Body of pancreas (tissue), 4 donors: ENCODE data around the gene SYCE3. TPM values are rescaled to one million over a fixed set of nuclear protein-coding genes. Genes with fewer than 3 reads are reported as not detected.

Experiments used
- ATAC-seq: fragments of 150-250 bp; one replicate; pipeline ENCODE4 v1.9.1; 2016
- DNase-seq, 4 donors: peaks; one replicate each; pipeline ENCODE4 v3.0.0-alpha.2; 2019
- H3K27ac ChIP-seq, 4 donors: fragments of 200-600 bp; sonication (generic); 1 replicate in 3 of 4; 2 replicates in 1 of 4; pipeline versions ENCODE4 v1.5.1 to v1.6.1; 2016 to 2019; ENCODE audit warnings: mild to moderate bottlenecking in 1 of 4, mixed read lengths in 1 of 4, moderate library complexity in 1 of 4
- H3K27me3 ChIP-seq, 2 donors: fragments of 200-600 bp; sonication (generic); one replicate each; pipeline ENCODE4 v1.6.0; 2016; ENCODE audit warnings: mild to moderate bottlenecking in 1 of 2
- H3K36me3 ChIP-seq, 2 donors: fragments of 200-600 bp; sonication (generic); replicated peaks in 1 of 2; 2 replicates each; pipeline ENCODE4 v1.5.1; 2016; ENCODE audit warnings: low read depth in 2 of 2; ENCODE audit not compliant: insufficient read depth in 1 of 2
- H3K4me1 ChIP-seq: fragments of 200-600 bp; sonication (generic); one replicate; pipeline ENCODE4 v1.6.0; 2016
- H3K4me3 ChIP-seq, 2 donors: fragments of 200-600 bp; sonication (generic); 1 replicate in 1 of 2; 2 replicates in 1 of 2; pipeline ENCODE4 v1.5.1; 2016 to 2019
- H3K9me3 ChIP-seq, 3 donors: fragments of 200-600 bp; sonication (generic); 1 replicate in 2 of 3; 2 replicates in 1 of 3; pipeline ENCODE4 v1.5.1; 2016
- POLR2A ChIP-seq, 3 donors: fragments of 450-650 bp; IDR thresholded peaks; one replicate each; pipeline ENCODE4 v1.6.1; 2016; ENCODE audit warnings: antibody characterized with exemption in 3 of 3, mild to moderate bottlenecking in 2 of 3
- WGBS, 2 donors: methylation state at CpG; one replicate each; pipeline ENCODE4 v1.1.5; 2017; 5-methylcytosine and 5-hydroxymethylcytosine counted together
- intact Hi-C: fragments of 100-400 bp; cut with DNase I; formaldehyde crosslinking; loops from one replicate; pipeline ENCODE4 v1.15.1; 2023
- total RNA-seq, 2 donors: library from RNA; depleted of rRNA; stranded (reverse); fragments of >200 nt; gene quantifications; one replicate each; pipeline ENCODE4 v1.1.0, GENCODE V29; 2016
- TF ChIP-seq, protein P1 (sequence below), 7 experiments: fragments of 450-650 bp in 4 of 7; fragments of 200-600 bp in 3 of 7; sonication (generic) in 3 of 7; IDR thresholded peaks; one replicate each; pipeline ENCODE4 v1.5.1; 2016 to 2019; ENCODE audit warnings: antibody characterized with exemption in 7 of 7

Gene SYCE3
- total RNA-seq, 2 donors from 2014 or later = not detected

GRCh38 chr22:50529897-50530579, 32.7 kb downstream of the SYCE3 start, which contains the start of gene TYMP:
TSS of gene TYMP (minus strand) at chr22:50530012. CDS start at chr22:50529709, 303 bp downstream.
- H3K4me1 ChIP-seq = peaks cover 56% of the 10 kb centered on the region
- WGBS, 2 donors = 3% methylated on average over 74 of the region's 92 CpGs; no CpG with 5 or more reads in 1 of the 2 donors

DNA sequence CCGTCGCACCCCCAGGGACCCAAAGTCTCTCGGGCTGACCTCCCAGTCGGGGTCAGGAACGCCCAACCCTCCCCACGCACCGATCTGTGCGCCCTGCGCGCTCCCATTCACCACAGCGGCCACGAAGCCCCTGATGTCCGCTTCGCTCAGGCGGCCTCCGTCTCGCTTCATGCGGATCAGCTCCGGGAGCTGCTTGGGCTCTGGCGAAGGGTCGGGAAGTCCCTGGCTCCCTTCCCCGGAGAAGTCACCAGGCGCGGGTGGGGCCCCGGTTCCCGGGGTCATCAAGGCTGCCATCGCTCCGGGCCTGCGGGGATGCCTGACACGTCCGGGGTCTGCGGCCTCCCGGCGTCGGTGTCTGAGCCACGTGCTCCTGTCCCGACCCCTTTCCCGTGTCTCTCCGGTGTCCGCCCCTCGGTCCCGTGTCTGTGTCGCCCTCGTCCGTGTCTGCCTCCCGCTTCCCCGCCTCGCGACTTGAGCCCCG, 33.3 kb downstream of the SYCE3 start:
- H3K9me3 ChIP-seq = no peaks in the 10 kb centered on the region
- peaks cover 61% of the 10 kb centered on the region for H3K4me1 ChIP-seq
- DNase-seq (no peak), ATAC-seq (no peak)
- no peak overlapping the region for H3K4me3 ChIP-seq
- H3K36me3 ChIP-seq = no peaks in the 10 kb centered on the region
- TF ChIP-seq, protein P1, sequence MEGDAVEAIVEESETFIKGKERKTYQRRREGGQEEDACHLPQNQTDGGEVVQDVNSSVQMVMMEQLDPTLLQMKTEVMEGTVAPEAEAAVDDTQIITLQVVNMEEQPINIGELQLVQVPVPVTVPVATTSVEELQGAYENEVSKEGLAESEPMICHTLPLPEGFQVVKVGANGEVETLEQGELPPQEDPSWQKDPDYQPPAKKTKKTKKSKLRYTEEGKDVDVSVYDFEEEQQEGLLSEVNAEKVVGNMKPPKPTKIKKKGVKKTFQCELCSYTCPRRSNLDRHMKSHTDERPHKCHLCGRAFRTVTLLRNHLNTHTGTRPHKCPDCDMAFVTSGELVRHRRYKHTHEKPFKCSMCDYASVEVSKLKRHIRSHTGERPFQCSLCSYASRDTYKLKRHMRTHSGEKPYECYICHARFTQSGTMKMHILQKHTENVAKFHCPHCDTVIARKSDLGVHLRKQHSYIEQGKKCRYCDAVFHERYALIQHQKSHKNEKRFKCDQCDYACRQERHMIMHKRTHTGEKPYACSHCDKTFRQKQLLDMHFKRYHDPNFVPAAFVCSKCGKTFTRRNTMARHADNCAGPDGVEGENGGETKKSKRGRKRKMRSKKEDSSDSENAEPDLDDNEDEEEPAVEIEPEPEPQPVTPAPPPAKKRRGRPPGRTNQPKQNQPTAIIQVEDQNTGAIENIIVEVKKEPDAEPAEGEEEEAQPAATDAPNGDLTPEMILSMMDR (IDR thresholded peaks at IDR 0.05) = no peak
- TF ChIP-seq POLR2A (IDR thresholded peaks at IDR 0.05) = peak in 1 of 3 donors; percentile 18
- intact Hi-C loops = no loop called here
- peak overlapping the region; percentile 70 to 90 (median 82) for H3K27ac ChIP-seq
- 18 to 60% methylated on average over 2 to 50 of the region's 50 CpGs for WGBS, 2 donors
- H3K27me3 ChIP-seq = peaks cover 0 to 21% of the 10 kb centered on the region in 2 donors

More at GRCh38 chr22:50529897-50530579, 32.7 kb downstream of the SYCE3 start, which contains the start of gene TYMP:
- H3K9me3 ChIP-seq = no peaks in the 10 kb centered on the region
- H3K36me3 ChIP-seq = no peaks in the 10 kb centered on the region
- peaks cover 0 to 21% of the 10 kb centered on the region in 2 donors for H3K27me3 ChIP-seq
- ATAC-seq = peak; percentile 17
- DNase-seq = peak; percentile 63 to 80 (median 72)
- TF ChIP-seq, protein P1 (IDR thresholded peaks at IDR 0.05) = no peak
- TF ChIP-seq POLR2A (IDR thresholded peaks at IDR 0.05) = peak; percentile 16 to 43 (median 31)
- H3K4me3 ChIP-seq = no peak within 1 kb of the TSS
- intact Hi-C loops = no loop called here
- H3K27ac ChIP-seq = peak within 1 kb of the TSS; percentile 70 to 90 (median 82)

DNA sequence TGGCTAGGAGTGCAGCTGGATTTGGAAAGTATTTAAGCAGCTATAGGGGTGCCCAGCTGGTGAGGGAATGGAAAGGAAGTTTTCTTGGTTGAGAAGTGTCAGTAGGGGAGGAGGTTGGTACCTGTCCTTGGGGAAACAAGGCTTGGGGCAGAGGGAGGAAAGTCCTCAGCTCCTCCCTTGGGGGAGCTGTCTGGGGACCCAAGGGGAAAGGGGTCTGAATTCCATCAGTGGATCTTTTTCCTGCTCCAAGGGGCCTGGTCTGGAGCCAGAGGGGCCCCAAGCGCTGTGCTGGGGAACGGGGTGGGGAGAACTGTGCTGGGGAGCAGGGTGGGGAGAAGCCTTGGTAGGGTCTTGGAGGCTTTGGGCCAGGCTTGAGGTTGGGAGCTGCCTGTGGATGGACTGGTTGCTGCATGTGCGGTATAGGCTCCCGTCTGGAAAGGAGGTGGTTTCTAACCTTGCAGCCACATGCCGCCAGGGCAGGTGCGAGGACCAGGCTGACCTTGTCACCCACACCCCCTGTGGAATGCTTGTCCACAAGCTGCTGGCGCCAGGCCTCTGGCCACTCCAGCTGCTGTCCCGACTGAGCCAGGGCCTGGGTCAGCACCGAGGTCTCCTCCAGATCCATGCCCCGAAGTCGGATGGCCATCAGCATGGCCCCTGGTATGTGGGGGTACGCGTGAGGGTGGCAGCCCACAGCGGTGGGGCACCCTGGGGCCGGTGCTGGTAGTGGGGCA, 33.9 kb downstream of the SYCE3 start:
- intact Hi-C loops = no loop called here
- H3K4me3 ChIP-seq = no peak overlapping the region
- ATAC-seq = no peak
- DNase-seq = no peak
- H3K36me3 ChIP-seq = no peaks in the 10 kb centered on the region
- H3K27me3 ChIP-seq = peaks cover 0 to 21% of the 10 kb centered on the region in 2 donors
- H3K9me3 ChIP-seq = no peaks in the 10 kb centered on the region
- peak overlapping the region in 2 of 4 donors; percentile 85 to 90 for H3K27ac ChIP-seq
- peaks cover 68% of the 10 kb centered on the region for H3K4me1 ChIP-seq
- WGBS, 2 donors = 54 to 70% methylated on average over 8 to 14 of the region's 15 CpGs
- no peak for TF ChIP-seq POLR2A (IDR thresholded peaks at IDR 0.05)
- TF ChIP-seq, protein P1 (IDR thresholded peaks at IDR 0.05) = no peak

DNA sequence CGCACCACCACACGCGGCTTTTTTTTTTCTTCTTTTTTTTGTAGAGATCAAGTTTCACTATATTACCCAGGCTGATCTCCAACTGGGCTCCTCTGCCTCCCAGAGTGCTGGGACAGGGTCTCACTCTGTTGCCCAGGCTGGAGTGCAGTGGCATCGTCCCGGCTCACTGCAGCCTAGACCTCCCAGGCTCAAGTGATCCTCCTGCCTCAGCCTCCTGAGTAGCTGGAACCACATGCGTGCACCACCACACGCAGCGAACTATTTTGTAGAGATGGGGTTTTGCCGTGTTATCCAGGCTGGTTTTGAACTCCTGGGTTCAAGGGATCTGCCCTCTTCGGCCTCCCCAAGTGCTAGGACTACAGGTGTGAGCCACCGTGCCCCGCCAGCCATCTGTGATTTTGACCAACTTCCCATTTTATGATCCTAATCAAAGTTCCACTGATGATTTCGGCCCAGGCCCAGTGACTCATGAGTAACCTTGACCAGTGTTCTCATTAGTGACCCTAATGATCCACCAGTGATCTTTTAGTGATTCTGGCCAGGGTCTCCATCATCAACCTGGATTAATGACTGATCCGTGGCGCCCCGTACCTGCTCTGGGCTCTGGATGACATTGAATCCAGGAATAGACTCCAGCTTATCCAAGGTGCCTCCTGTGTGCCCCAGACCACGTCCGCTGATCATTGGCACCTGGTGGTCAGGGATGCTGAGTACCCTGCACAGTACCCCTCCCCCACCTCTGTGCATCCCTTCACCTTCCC, 34.6 kb downstream of the SYCE3 start:
- DNase-seq (no peak), ATAC-seq (no peak)
- intact Hi-C loops = no loop called here
- H3K36me3 ChIP-seq = peaks cover 0 to 4% of the 10 kb centered on the region in 2 donors
- peak overlapping the region in 2 of 4 donors; percentile 85 to 90 for H3K27ac ChIP-seq
- no peak overlapping the region for H3K4me3 ChIP-seq
- WGBS, 2 donors = 85 to 89% methylated on average over 17 to 18 of the region's 18 CpGs
- no peaks in the 10 kb centered on the region for H3K9me3 ChIP-seq
- TF ChIP-seq, protein P1 (IDR thresholded peaks at IDR 0.05) = no peak
- no peak for TF ChIP-seq POLR2A (IDR thresholded peaks at IDR 0.05)
- H3K4me1 ChIP-seq = peaks cover 69% of the 10 kb centered on the region
- peaks cover 0 to 21% of the 10 kb centered on the region in 2 donors for H3K27me3 ChIP-seq
